ENCODE measurements around the gene ITGB1BP2.
"Not testable (repeated sequence)": the region's sequence is repeated elsewhere in the genome, so short reads cannot be mapped to it uniquely, and the experiment has no call there.

Gene ITGB1BP2

GRCh38 chrX:71282514-71283402 is 18.8 kb upstream of the ITGB1BP2 start:
- peak overlapping the region; percentile 59 for H3K9ac ChIP-seq (ENCODE audit: low read length)
- H3K27ac ChIP-seq (ENCODE audit: low read depth, low read length), result peak overlapping the region; percentile 74

GRCh38 chrX:71283403-71284143 is 18.0 kb upstream of the ITGB1BP2 start, which contains the start of gene NONO:
NONO (plus strand) TSS chrX:71283635; CDS start chrX:71290638, 7,003 bp downstream.
- Histone ChIP-seq H3K27ac (ENCODE audit: low read depth, low read length) (peak within 1 kb of the TSS; percentile 96), H3K9ac (ENCODE audit: low read length) (peak within 1 kb of the TSS; percentile 99), H3K4me3 (ENCODE audit: low read depth, low read length) (peak within 1 kb of the TSS; percentile 94), H3K4me1 (ENCODE audit: control insufficient read depth, insufficient read depth, low read length) (peaks cover 7% of the 10 kb centered on the region), H3K36me3 (ENCODE audit: control insufficient read depth, insufficient read depth, low read length) (peaks cover 35% of the 10 kb centered on the region), H3K27me3 (ENCODE audit: control insufficient read depth, insufficient read depth, low read length) (no peaks in the 10 kb centered on the region), H3K9me3 (ENCODE audit: control insufficient read depth, insufficient read depth, low read depth, low read length) (peaks cover 15% of the 10 kb centered on the region)

More at GRCh38 chrX:71282514-71283402, 18.8 kb upstream of the ITGB1BP2 start:
- H3K27me3 ChIP-seq (ENCODE audit: control insufficient read depth, insufficient read depth, low read length), result no peaks in the 10 kb centered on the region
- H3K36me3 ChIP-seq (ENCODE audit: control insufficient read depth, insufficient read depth, low read length), result peaks cover 33% of the 10 kb centered on the region
- H3K4me3 ChIP-seq (ENCODE audit: low read depth, low read length), result peak overlapping the region; percentile 56
- H3K4me1 ChIP-seq (ENCODE audit: control insufficient read depth, insufficient read depth, low read length), result peaks cover 7% of the 10 kb centered on the region
- H3K9me3 ChIP-seq (ENCODE audit: control insufficient read depth, insufficient read depth, low read depth, low read length), result peaks cover 15% of the 10 kb centered on the region

- Histone ChIP-seq H3K36me3 (ENCODE audit: control insufficient read depth, insufficient read depth, low read length) (peaks cover 54% of the 10 kb centered on the region), H3K27ac (ENCODE audit: low read depth, low read length) (no peak overlapping the region), H3K9me3 (ENCODE audit: control insufficient read depth, insufficient read depth, low read depth, low read length) (peaks cover 3% of the 10 kb centered on the region; the same call in 1 of the 2 replicates), H3K4me3 (ENCODE audit: low read depth, low read length) (peak overlapping the region; percentile 94), H3K27me3 (ENCODE audit: control insufficient read depth, insufficient read depth, low read length) (no peaks in the 10 kb centered on the region), H3K4me1 (ENCODE audit: control insufficient read depth, insufficient read depth, low read length) (peaks cover 7% of the 10 kb centered on the region), H3K9ac (ENCODE audit: low read length) (no peak overlapping the region)
Measured at GRCh38 chrX:71285929-71286328, 15.6 kb upstream of the ITGB1BP2 start.

- no peak overlapping the region for H3K4me3 ChIP-seq (ENCODE audit: low read depth, low read length)
- H3K27me3 ChIP-seq (ENCODE audit: control insufficient read depth, insufficient read depth, low read length), result no peaks in the 10 kb centered on the region
- H3K4me1 ChIP-seq (ENCODE audit: control insufficient read depth, insufficient read depth, low read length), result no peaks in the 10 kb centered on the region
- no peak overlapping the region for H3K9ac ChIP-seq (ENCODE audit: low read length)
- no peak overlapping the region for H3K27ac ChIP-seq (ENCODE audit: low read depth, low read length)
- peaks cover 81% of the 10 kb centered on the region for H3K36me3 ChIP-seq (ENCODE audit: control insufficient read depth, insufficient read depth, low read length)
- no peaks in the 10 kb centered on the region for H3K9me3 ChIP-seq (ENCODE audit: control insufficient read depth, insufficient read depth, low read depth, low read length)
Measured at GRCh38 chrX:71291381-71291780, 10.2 kb upstream of the ITGB1BP2 start.

GRCh38 chrX:71292669-71293365 is 8.7 kb upstream of the ITGB1BP2 start:
- peaks cover 86% of the 10 kb centered on the region for H3K36me3 ChIP-seq (ENCODE audit: control insufficient read depth, insufficient read depth, low read length)
- H3K9ac ChIP-seq (ENCODE audit: low read length), result no peak overlapping the region
- no peaks in the 10 kb centered on the region for H3K4me1 ChIP-seq (ENCODE audit: control insufficient read depth, insufficient read depth, low read length)
- H3K27me3 ChIP-seq (ENCODE audit: control insufficient read depth, insufficient read depth, low read length), result no peaks in the 10 kb centered on the region
- H3K9me3 ChIP-seq (ENCODE audit: control insufficient read depth, insufficient read depth, low read depth, low read length), result no peaks in the 10 kb centered on the region; the same call in 1 of the 2 replicates
- H3K27ac ChIP-seq (ENCODE audit: low read depth, low read length), result no peak overlapping the region
- H3K4me3 ChIP-seq (ENCODE audit: low read depth, low read length), result no peak overlapping the region

- Histone ChIP-seq H3K27me3 (ENCODE audit: control insufficient read depth, insufficient read depth, low read length) (no peaks in the 10 kb centered on the region), H3K4me3 (ENCODE audit: low read depth, low read length) (no peak overlapping the region), H3K9ac (ENCODE audit: low read length) (no peak overlapping the region), H3K27ac (ENCODE audit: low read depth, low read length) (no peak overlapping the region), H3K36me3 (ENCODE audit: control insufficient read depth, insufficient read depth, low read length) (peaks cover 87% of the 10 kb centered on the region), H3K4me1 (ENCODE audit: control insufficient read depth, insufficient read depth, low read length) (no peaks in the 10 kb centered on the region), H3K9me3 (ENCODE audit: control insufficient read depth, insufficient read depth, low read depth, low read length) (no peaks in the 10 kb centered on the region; the same call in 1 of the 2 replicates)
Measured at GRCh38 chrX:71296806-71297205, 4.7 kb upstream of the ITGB1BP2 start.

GRCh38 chrX:71298119-71298518 is 3.4 kb upstream of the ITGB1BP2 start:
- Histone ChIP-seq H3K9ac (ENCODE audit: low read length) (no peak overlapping the region), H3K4me3 (ENCODE audit: low read depth, low read length) (no peak overlapping the region), H3K27me3 (ENCODE audit: control insufficient read depth, insufficient read depth, low read length) (no peaks in the 10 kb centered on the region), H3K9me3 (ENCODE audit: control insufficient read depth, insufficient read depth, low read depth, low read length) (no peaks in the 10 kb centered on the region; the same call in 1 of the 2 replicates), H3K4me1 (ENCODE audit: control insufficient read depth, insufficient read depth, low read length) (no peaks in the 10 kb centered on the region), H3K36me3 (ENCODE audit: control insufficient read depth, insufficient read depth, low read length) (peaks cover 86% of the 10 kb centered on the region), H3K27ac (ENCODE audit: low read depth, low read length) (no peak overlapping the region)

- not testable (repeated sequence) for H3K4me1 ChIP-seq (ENCODE audit: control insufficient read depth, insufficient read depth, low read length); H3K9ac ChIP-seq (ENCODE audit: low read length); H3K4me3 ChIP-seq (ENCODE audit: low read depth, low read length); H3K27ac ChIP-seq (ENCODE audit: low read depth, low read length); H3K9me3 ChIP-seq (ENCODE audit: control insufficient read depth, insufficient read depth, low read depth, low read length); H3K27me3 ChIP-seq (ENCODE audit: control insufficient read depth, insufficient read depth, low read length)
- H3K36me3 ChIP-seq (ENCODE audit: control insufficient read depth, insufficient read depth, low read length), result peaks cover 89% of the 10 kb centered on the region
Measured at GRCh38 chrX:71300064-71300463, 1.5 kb upstream of the ITGB1BP2 start.

- H3K27me3 ChIP-seq (ENCODE audit: control insufficient read depth, insufficient read depth, low read length); H3K9ac ChIP-seq (ENCODE audit: low read length); H3K4me1 ChIP-seq (ENCODE audit: control insufficient read depth, insufficient read depth, low read length); H3K9me3 ChIP-seq (ENCODE audit: control insufficient read depth, insufficient read depth, low read depth, low read length); H3K4me3 ChIP-seq (ENCODE audit: low read depth, low read length); H3K27ac ChIP-seq (ENCODE audit: low read depth, low read length): not testable (repeated sequence)
- peaks cover 89% of the 10 kb centered on the region for H3K36me3 ChIP-seq (ENCODE audit: control insufficient read depth, insufficient read depth, low read length)
Measured at GRCh38 chrX:71300495-71300894, 1.1 kb upstream of the ITGB1BP2 start.

GRCh38 chrX:71302461-71303213 is 1.1 kb downstream of the ITGB1BP2 start:
- no peaks in the 10 kb centered on the region for H3K27me3 ChIP-seq (ENCODE audit: control insufficient read depth, insufficient read depth, low read length)
- no peak overlapping the region for H3K4me3 ChIP-seq (ENCODE audit: low read depth, low read length)
- H3K9ac ChIP-seq (ENCODE audit: low read length), result no peak overlapping the region
- no peak overlapping the region for H3K27ac ChIP-seq (ENCODE audit: low read depth, low read length)
- no peaks in the 10 kb centered on the region for H3K4me1 ChIP-seq (ENCODE audit: control insufficient read depth, insufficient read depth, low read length)
- H3K9me3 ChIP-seq (ENCODE audit: control insufficient read depth, insufficient read depth, low read depth, low read length), result no peaks in the 10 kb centered on the region; the same call in 1 of the 2 replicates
- H3K36me3 ChIP-seq (ENCODE audit: control insufficient read depth, insufficient read depth, low read length), result peaks cover 68% of the 10 kb centered on the region

All from HUES6 (cell line).